ENCODE data around the gene NFATC3. TPM values are rescaled to one million over a fixed set of nuclear protein-coding genes. Genes with fewer than 3 reads are reported as not detected.

Gene NFATC3
- total RNA-seq, 1 experiment from 2014 or later, result 33.0 TPM

GRCh38 chr16:68090130-68090529 lies 5.0 kb downstream of the NFATC3 start:
- Histone ChIP-seq H3K4me2 (ENCODE audit: insufficient read depth, insufficient read length, low read length) (no peak overlapping the region), H2BK15ac (ENCODE audit: low read depth, low read length) (no peak overlapping the region), H3T11ph (ENCODE audit: low read length) (no peak overlapping the region), H3K23ac (ENCODE audit: insufficient read length, low read depth, low read length) (no peak overlapping the region), H3K56ac (ENCODE audit: insufficient read length, low read depth, low read length) (no peak overlapping the region), H3K4me1 (ENCODE audit: insufficient read depth, low read length) (peaks cover 5% of the 10 kb centered on the region; the same call in 1 of the 2 replicates), H2AK5ac (ENCODE audit: insufficient read length, low read length) (no peak overlapping the region), H2AFZ (ENCODE audit: low read length) (no peak overlapping the region), H3K9me3 (ENCODE audit: control insufficient read depth, low read depth, low read length) (no peaks in the 10 kb centered on the region), H2BK12ac (ENCODE audit: insufficient read length, low read depth, low read length) (no peak overlapping the region), H3K9ac (ENCODE audit: extremely low read depth, insufficient read length, low read length) (no peak overlapping the region), H3K18ac (ENCODE audit: insufficient read length, low read depth, low read length) (no peak overlapping the region), H2BK120ac (ENCODE audit: low read depth, low read length, poor library complexity, severe bottlenecking) (no peak overlapping the region), H3K27ac (ENCODE audit: insufficient read length, low read depth, low read length) (no peak overlapping the region), H3K23me2 (ENCODE audit: insufficient read length, low read depth, low read length, poor library complexity, severe bottlenecking) (peaks cover 4% of the 10 kb centered on the region), H4K20me1 (ENCODE audit: control insufficient read depth, insufficient read depth, insufficient read length) (no peaks in the 10 kb centered on the region), H4K91ac (ENCODE audit: insufficient read length, low read depth, low read length) (no peak overlapping the region), H3K27me3 (ENCODE audit: insufficient read depth, low read length) (no peaks in the 10 kb centered on the region), H4K5ac (ENCODE audit: insufficient read length, low read depth, low read length) (no peak overlapping the region), H3K4ac (ENCODE audit: low read depth, low read length) (no peak overlapping the region), H3K79me1 (ENCODE audit: insufficient read depth, low read depth, low read length, poor library complexity, severe bottlenecking) (peaks cover 4% of the 10 kb centered on the region), H3K79me2 (ENCODE audit: insufficient read depth, low read length) (peaks cover 17% of the 10 kb centered on the region; the same call in 1 of the 2 replicates), H2BK5ac (ENCODE audit: insufficient read length, low read length) (no peak overlapping the region), H4K8ac (replicated peaks; ENCODE audit: insufficient read length, low read depth, low read length) (no peak overlapping the region), H2BK20ac (ENCODE audit: low read depth, low read length, poor library complexity, severe bottlenecking) (no peak overlapping the region), H3K14ac (ENCODE audit: insufficient read depth, low read length) (no peak overlapping the region)
- H3K27me3 Mint-ChIP-seq (ENCODE audit: low read depth), result no peaks in the 10 kb centered on the region
- no peak overlapping the region for H3K4me3 Mint-ChIP-seq
- H3K9me3 Mint-ChIP-seq, result peaks cover 0 to 3% of the 10 kb centered on the region in 2 experiments; a peak in 1 of 5 replicates
- no peak for TF ChIP-seq CTCF (conservative IDR thresholded peaks at IDR 0.05)
- peaks cover 0 to 4% (median 0%) of the 10 kb centered on the region in 3 experiments; a peak in 1 of 7 replicates for H3K36me3 Mint-ChIP-seq (ENCODE audit: insufficient read depth in 1 of 3, low read depth in 3 of 3)
- peaks cover 30 to 38% of the 10 kb centered on the region in 2 experiments for H3K4me1 Mint-ChIP-seq
- no peak overlapping the region for H3K27ac Mint-ChIP-seq
- WGBS (ENCODE audit: extremely low coverage, insufficient read length, low lambda C conversion rate), result no CpG with 5 or more reads among the region's 3 CpGs
- DNase-seq, result no peak
